Smooth muscle cell (in vitro differentiated cells): ENCODE results near the gene NPFF. TPM values are rescaled to one million over a fixed set of nuclear protein-coding genes. Genes with fewer than 3 reads are reported as not detected.

ENCODE experiments used
- DNase-seq: peaks from one replicate; lab custom pipeline; 2025; ENCODE audit not compliant: unreplicated experiment; lab: John Stamatoyannopoulos, UW
- H2AFZ ChIP-seq: fragments of 200-600 bp; sonication (generic); 2 replicates; pipeline ENCODE4 v1.6.0; 2016; ENCODE audit warnings: antibody characterized with exemption, low read depth, mild to moderate bottlenecking
- H3F3A ChIP-seq: fragments of 200-600 bp; sonication (generic); 2 replicates; pipeline ENCODE4 v1.6.0; 2017; ENCODE audit warnings: antibody characterized with exemption, low read depth
- H3K27ac ChIP-seq: fragments of 200-600 bp; sonication (generic); 2 replicates; pipeline ENCODE4 v1.5.1; 2016; ENCODE audit warnings: low read depth, mild to moderate bottlenecking
- H3K27me3 ChIP-seq: fragments of 200-600 bp; sonication (generic); 2 replicates; pipeline ENCODE4 v1.6.1; 2016; ENCODE audit warnings: low read depth, mild to moderate bottlenecking
- H3K36me3 ChIP-seq: fragments of 200-600 bp; sonication (generic); 2 replicates; pipeline ENCODE4 v1.5.1; 2016; ENCODE audit warnings: low read depth
- H3K4me1 ChIP-seq: fragments of 200-600 bp; sonication (generic); 2 replicates; pipeline ENCODE4 v1.5.1; 2016; ENCODE audit warnings: low read depth
- H3K4me2 ChIP-seq: fragments of 200-600 bp; sonication (generic); 2 replicates; pipeline ENCODE4 v1.6.0; 2016; ENCODE audit warnings: mild to moderate bottlenecking
- H3K4me3 ChIP-seq: fragments of 200-600 bp; sonication (generic); 2 replicates; pipeline ENCODE4 v1.5.1; 2016; ENCODE audit warnings: mild to moderate bottlenecking
- H3K79me2 ChIP-seq: fragments of 200-600 bp; sonication (generic); 2 replicates; pipeline ENCODE4 v1.6.0; 2016; ENCODE audit warnings: low read depth, mild to moderate bottlenecking
- H3K9ac ChIP-seq: fragments of 200-600 bp; sonication (generic); 2 replicates; pipeline ENCODE4 v1.6.0; 2016; ENCODE audit warnings: low read depth
- H3K9me3 ChIP-seq: fragments of 200-600 bp; sonication (generic); replicated peaks from 2 replicates; pipeline ENCODE4 v1.5.1; 2016; ENCODE audit warnings: low read depth
- H4K20me1 ChIP-seq: fragments of 200-600 bp; sonication (generic); 2 replicates; pipeline ENCODE4 v1.6.0; 2016; ENCODE audit warnings: low read depth
- CTCF ChIP-seq: fragments of 200-600 bp; sonication (generic); IDR thresholded peaks from 2 replicates; pipeline ENCODE4 v1.5.1; 2017; ENCODE audit warnings: borderline replicate concordance, mild to moderate bottlenecking, antibody characterized with exemption; ENCODE audit not compliant: insufficient read depth, poor library complexity, severe bottlenecking
- WGBS: methylation state at CpG from one replicate; pipeline ENCODE4 v1.1.7; 2016; ENCODE audit warnings: low lambda C conversion rate; 5-methylcytosine and 5-hydroxymethylcytosine counted together
- polyA plus RNA-seq: library from polyadenylated mRNA; unstranded; fragments of >200 nt; fragmentation: Nextera tagmentation; extraction: Ambion mirVana; gene quantifications from 2 replicates; pipeline ENCODE4 v1.2.1, GENCODE V29; 2016
- small RNA-seq: library from RNA; depleted of rRNA; stranded (forward); fragments of <200 nt; gene quantifications from one replicate; pipeline ENCODE3, GENCODE V24; 2014
- total RNA-seq: library from RNA; depleted of rRNA; stranded (reverse); fragments of >200 nt; gene quantifications from 2 replicates; pipeline ENCODE4 v1.2.3, GENCODE V29; 2014

Gene NPFF
- total and polyA plus RNA-seq, 2 experiments from 2014 or later, result 0.38 TPM; not detected in 1

GRCh38 chr12:53459097-53459496 lies 48.2 kb downstream of the NPFF start:
- H3K4me3 ChIP-seq, result no peak overlapping the region
- H3K4me2 ChIP-seq, result no peak overlapping the region
- no peak overlapping the region for H2AFZ ChIP-seq
- H3K36me3 ChIP-seq, result peaks cover 75% of the 10 kb centered on the region
- peaks cover 100% of the 10 kb centered on the region for H3K79me2 ChIP-seq
- H3K4me1 ChIP-seq, result peaks cover 46% of the 10 kb centered on the region
- peaks cover 46% of the 10 kb centered on the region for H3F3A ChIP-seq
- no peak for DNase-seq
- H3K27ac ChIP-seq, result peak overlapping the region; percentile 21
- WGBS, result 97% methylated on average over 4 of the region's 4 CpGs
- H3K27me3 ChIP-seq, result no peaks in the 10 kb centered on the region
- H3K9ac ChIP-seq, result no peak overlapping the region
- TF ChIP-seq CTCF, result no peak
- H3K9me3 ChIP-seq, result no peaks in the 10 kb centered on the region
- H4K20me1 ChIP-seq, result peaks cover 100% of the 10 kb centered on the region

Small RNA genes within 50 kb of the gene (small RNA-seq; reads per million reads assigned to genes)
- gene AC023509.3, result 0.26 reads per million, percentile 2 among the genes with 10 or more reads in this experiment

Other genes with a start within 250 kb of the NPFF start
- gene ESPL1, start 239.2 kb downstream of the NPFF start, total RNA-seq, result 3.1 and 4.7 TPM in 2 replicates
- 2.0 and 3.5 TPM in 2 replicates for gene ESPL1, start 239.2 kb downstream of the NPFF start, polyA plus RNA-seq
- gene PFDN5, start 211.9 kb downstream of the NPFF start, total RNA-seq, result 416 and 464 TPM in 2 replicates
- 523 and 540 TPM in 2 replicates for gene PFDN5, start 211.9 kb downstream of the NPFF start, polyA plus RNA-seq
- 30.8 and 39.1 TPM in 2 replicates for gene MYG1, start 207.8 kb downstream of the NPFF start, total RNA-seq
- gene MYG1, start 207.8 kb downstream of the NPFF start, polyA plus RNA-seq, result 56.9 and 60.9 TPM in 2 replicates
- gene AAAS, start 185.9 kb downstream of the NPFF start, total RNA-seq, result 56.8 and 57.3 TPM in 2 replicates
- gene AAAS, start 185.9 kb downstream of the NPFF start, polyA plus RNA-seq, result 58.3 and 65.7 TPM in 2 replicates
- gene SP7, start 171.1 kb downstream of the NPFF start, total RNA-seq, result 0.04 and 0.40 TPM in 2 replicates
- gene SP7, start 171.1 kb downstream of the NPFF start, polyA plus RNA-seq, result 0.38 TPM in 1 of 2 replicates, not detected in the other
- gene SP1, start 127.3 kb downstream of the NPFF start, total RNA-seq, result 48.6 and 51.5 TPM in 2 replicates
- 10.1 and 10.2 TPM in 2 replicates for gene SP1, start 127.3 kb downstream of the NPFF start, polyA plus RNA-seq
- gene AMHR2, start 83.6 kb downstream of the NPFF start, total RNA-seq, result not detected in 2 replicates
- gene AMHR2, start 83.6 kb downstream of the NPFF start, polyA plus RNA-seq, result 0.49 TPM in 1 of 2 replicates, not detected in the other
- gene PRR13, start 65.8 kb downstream of the NPFF start, total RNA-seq, result 45.7 and 65.3 TPM in 2 replicates
- 176 and 181 TPM in 2 replicates for gene PRR13, start 65.8 kb downstream of the NPFF start, polyA plus RNA-seq
- 229 and 306 TPM in 2 replicates for gene PCBP2, start 55.4 kb downstream of the NPFF start, total RNA-seq
- 90.8 and 128 TPM in 2 replicates for gene PCBP2, start 55.4 kb downstream of the NPFF start, polyA plus RNA-seq
- gene MAP3K12, start 8.0 kb downstream of the NPFF start, total RNA-seq, result 11.9 and 34.6 TPM in 2 replicates
- gene MAP3K12, start 8.0 kb downstream of the NPFF start, polyA plus RNA-seq, result 15.1 and 25.3 TPM in 2 replicates
- gene TARBP2, start 6.2 kb downstream of the NPFF start, total RNA-seq, result 21.3 and 31.8 TPM in 2 replicates
- gene TARBP2, start 6.2 kb downstream of the NPFF start, polyA plus RNA-seq, result 47.5 and 60.3 TPM in 2 replicates
- gene ATF7, start 118.9 kb upstream of the NPFF start, total RNA-seq, result 19.9 and 28.5 TPM in 2 replicates
- 15.2 and 19.0 TPM in 2 replicates for gene ATF7, start 118.9 kb upstream of the NPFF start, polyA plus RNA-seq
- gene ATP5MC2, start 168.6 kb upstream of the NPFF start, total RNA-seq, result 238 and 261 TPM in 2 replicates
- gene ATP5MC2, start 168.6 kb upstream of the NPFF start, polyA plus RNA-seq, result 312 and 320 TPM in 2 replicates
- gene CALCOCO1, start 220.0 kb upstream of the NPFF start, total RNA-seq, result 52.0 and 56.6 TPM in 2 replicates
- 46.5 and 59.5 TPM in 2 replicates for gene CALCOCO1, start 220.0 kb upstream of the NPFF start, polyA plus RNA-seq
- gene CISTR, start 244.5 kb upstream of the NPFF start, total RNA-seq, result not detected in 2 replicates
- not detected in 2 replicates for gene CISTR, start 244.5 kb upstream of the NPFF start, polyA plus RNA-seq